ENCODE results near the gene LAD1. TPM values are rescaled to one million over a fixed set of nuclear protein-coding genes. Genes with fewer than 3 reads are reported as not detected.
A peak's percentile ranks its signal among the peaks of the same experiment; 100 is the strongest.

The LAD1 gene
- total RNA-seq, 2 experiments from 2014 or later, result not detected

- H3K4me1 Mint-ChIP-seq, result no peaks in the 10 kb centered on the region
- intact Hi-C loops (cut with DNase I, micrococcal nuclease), result no loop called here
- no peak for ATAC-seq
- no peaks in the 10 kb centered on the region for H3K27me3 Mint-ChIP-seq
- ChIA-PET POLR2A (interaction anchor here (0.6 kb wide), 1 partner anchor 9 kb away, joined by 5 read pairs; no protein-coding TSS in a partner anchor), CTCF (interaction anchor here (1.5 kb wide), 1 partner anchor 164 kb away, joined by 3 read pairs; no protein-coding TSS in a partner anchor)
- H3K4me3 Mint-ChIP-seq, result no peak overlapping the region
- no peaks in the 10 kb centered on the region for H3K36me3 Mint-ChIP-seq (ENCODE audit: low read depth)
- H3K9me3 Mint-ChIP-seq (ENCODE audit: low read depth), result no peaks in the 10 kb centered on the region
- DNase-seq, result no peak
- H3K27ac Mint-ChIP-seq, result no peak overlapping the region
Measured at GRCh38 chr1:201418461-201418860, 19.3 kb upstream of the LAD1 start.

- DNase-seq, result no peak
- ChIA-PET POLR2A (no interaction called here), CTCF (no interaction called here)
- Mint-ChIP-seq H3K36me3 (ENCODE audit: low read depth) (no peaks in the 10 kb centered on the region), H3K27ac (no peak overlapping the region), H3K4me3 (no peak overlapping the region), H3K4me1 (no peaks in the 10 kb centered on the region), H3K9me3 (ENCODE audit: low read depth) (no peaks in the 10 kb centered on the region), H3K27me3 (peaks cover 2% of the 10 kb centered on the region)
- intact Hi-C loops (cut with DNase I, micrococcal nuclease), result no loop called here
- no peak for ATAC-seq
Measured at GRCh38 chr1:201414051-201414738, 15.1 kb upstream of the LAD1 start.

GRCh38 chr1:201411292-201411691, 12.2 kb upstream of the LAD1 start:
- intact Hi-C loops (cut with DNase I, micrococcal nuclease), result no loop called here
- Mint-ChIP-seq H3K27ac (no peak overlapping the region), H3K4me1 (no peaks in the 10 kb centered on the region), H3K9me3 (ENCODE audit: low read depth) (no peaks in the 10 kb centered on the region), H3K27me3 (peaks cover 2% of the 10 kb centered on the region), H3K4me3 (no peak overlapping the region), H3K36me3 (ENCODE audit: low read depth) (no peaks in the 10 kb centered on the region)
- no peak for DNase-seq
- ChIA-PET CTCF (interaction anchor here (0.5 to 2.4 kb wide), 3 partner anchors 21 to 94 kb away, joined by 3 to 7 read pairs (median 4); no protein-coding TSS in a partner anchor), POLR2A (no interaction called here)
- ATAC-seq, result no peak

- no peak for DNase-seq
- Mint-ChIP-seq H3K36me3 (ENCODE audit: low read depth) (no peaks in the 10 kb centered on the region), H3K27me3 (peaks cover 2% of the 10 kb centered on the region), H3K4me3 (no peak overlapping the region), H3K4me1 (no peaks in the 10 kb centered on the region), H3K9me3 (ENCODE audit: low read depth) (no peaks in the 10 kb centered on the region), H3K27ac (no peak overlapping the region)
- ChIA-PET CTCF (interaction anchor here (0.7 to 2.4 kb wide), 10 partner anchors 19 to 167 kb away, joined by 3 to 7 read pairs (median 3); no protein-coding TSS in a partner anchor), POLR2A (interaction anchor here (0.6 kb wide), 1 partner anchor 9 kb away, joined by 5 read pairs; no protein-coding TSS in a partner anchor)
- no peak for ATAC-seq
- intact Hi-C loops (cut with DNase I, micrococcal nuclease), result no loop called here
Measured at GRCh38 chr1:201409440-201409839, 10.3 kb upstream of the LAD1 start.

- ChIA-PET CTCF (interaction anchor here (0.7 to 2.4 kb wide), 9 partner anchors 19 to 166 kb away, joined by 3 to 7 read pairs (median 3); no protein-coding TSS in a partner anchor), POLR2A (no interaction called here)
- Mint-ChIP-seq H3K4me1 (no peaks in the 10 kb centered on the region), H3K27ac (no peak overlapping the region), H3K27me3 (peaks cover 2% of the 10 kb centered on the region), H3K36me3 (ENCODE audit: low read depth) (no peaks in the 10 kb centered on the region), H3K9me3 (ENCODE audit: low read depth) (no peaks in the 10 kb centered on the region), H3K4me3 (no peak overlapping the region)
- no peak for ATAC-seq
- intact Hi-C loops (cut with DNase I, micrococcal nuclease), result loop anchor here (1.0 kb wide), 3 partner anchors 24 to 155 kb away; no protein-coding TSS in a partner anchor
- no peak for DNase-seq
Measured at GRCh38 chr1:201408834-201409200, 9.7 kb upstream of the LAD1 start.

- Mint-ChIP-seq H3K4me1 (no peaks in the 10 kb centered on the region), H3K4me3 (no peak overlapping the region), H3K27ac (no peak overlapping the region), H3K36me3 (ENCODE audit: low read depth) (no peaks in the 10 kb centered on the region), H3K9me3 (ENCODE audit: low read depth) (no peaks in the 10 kb centered on the region), H3K27me3 (peaks cover 2% of the 10 kb centered on the region)
- intact Hi-C loops (cut with DNase I, micrococcal nuclease), result loop anchor here (1.0 kb wide), 3 partner anchors 23 to 154 kb away; no protein-coding TSS in a partner anchor
- ATAC-seq (peak; percentile 83), DNase-seq (peak; percentile 88)
- ChIA-PET POLR2A (no interaction called here), CTCF (interaction anchor here (0.7 to 1.4 kb wide), 6 partner anchors 20 to 166 kb away, joined by 3 to 4 read pairs (median 4); no protein-coding TSS in a partner anchor)
Measured at GRCh38 chr1:201408176-201408833, 9.2 kb upstream of the LAD1 start.

- ChIA-PET CTCF (interaction anchor here (0.6 to 2.1 kb wide), 7 partner anchors 44 to 364 kb away, joined by 3 to 6 read pairs (median 3); no protein-coding TSS in a partner anchor), POLR2A (no interaction called here)
- DNase-seq (no peak), ATAC-seq (no peak)
- H3K4me1 Mint-ChIP-seq, result no peaks in the 10 kb centered on the region
- peaks cover 2% of the 10 kb centered on the region for H3K27me3 Mint-ChIP-seq
- no peaks in the 10 kb centered on the region for H3K36me3 Mint-ChIP-seq (ENCODE audit: low read depth)
- no peaks in the 10 kb centered on the region for H3K9me3 Mint-ChIP-seq (ENCODE audit: low read depth)
- no peak overlapping the region for H3K4me3 Mint-ChIP-seq
- no peak overlapping the region for H3K27ac Mint-ChIP-seq
- intact Hi-C loops (cut with DNase I, micrococcal nuclease), result no loop called here
Measured at GRCh38 chr1:201406831-201407406, 7.8 kb upstream of the LAD1 start.

- ChIA-PET CTCF (interaction anchor here (0.6 to 2.1 kb wide), 7 partner anchors 8 to 151 kb away, joined by 3 to 6 read pairs (median 3); no protein-coding TSS in a partner anchor), POLR2A (interaction anchor here (0.6 kb wide), 1 partner anchor 161 kb away, joined by 3 read pairs; no protein-coding TSS in a partner anchor)
- Mint-ChIP-seq H3K27ac (no peak overlapping the region), H3K4me3 (no peak overlapping the region), H3K4me1 (no peaks in the 10 kb centered on the region), H3K9me3 (ENCODE audit: low read depth) (no peaks in the 10 kb centered on the region), H3K36me3 (ENCODE audit: low read depth) (no peaks in the 10 kb centered on the region), H3K27me3 (peaks cover 9% of the 10 kb centered on the region)
- DNase-seq (no peak), ATAC-seq (no peak)
- intact Hi-C loops (cut with DNase I, micrococcal nuclease), result no loop called here
Measured at GRCh38 chr1:201405484-201405831, 6.3 kb upstream of the LAD1 start.

- ChIA-PET CTCF (interaction anchor here (0.6 to 1.3 kb wide), 4 partner anchors 29 to 63 kb away, joined by 3 to 4 read pairs (median 3); no protein-coding TSS in a partner anchor), POLR2A (interaction anchor here (0.6 kb wide), 1 partner anchor 161 kb away, joined by 3 read pairs; no protein-coding TSS in a partner anchor)
- Mint-ChIP-seq H3K4me1 (no peaks in the 10 kb centered on the region), H3K27me3 (peaks cover 14% of the 10 kb centered on the region), H3K36me3 (ENCODE audit: low read depth) (no peaks in the 10 kb centered on the region), H3K27ac (no peak overlapping the region), H3K4me3 (no peak overlapping the region), H3K9me3 (ENCODE audit: low read depth) (no peaks in the 10 kb centered on the region)
- intact Hi-C loops (cut with DNase I, micrococcal nuclease), result no loop called here
- ATAC-seq (no peak), DNase-seq (no peak)
Measured at GRCh38 chr1:201404722-201405483, 5.8 kb upstream of the LAD1 start.

GRCh38 chr1:201404055-201404454, 4.9 kb upstream of the LAD1 start:
- CTCF ChIA-PET, result interaction anchor here (1.0 kb wide), 1 partner anchor 30 kb away, joined by 3 read pairs; no protein-coding TSS in a partner anchor
- no peaks in the 10 kb centered on the region for H3K36me3 Mint-ChIP-seq (ENCODE audit: low read depth)
- no peak overlapping the region for H3K4me3 Mint-ChIP-seq
- no peak overlapping the region for H3K27ac Mint-ChIP-seq
- H3K9me3 Mint-ChIP-seq (ENCODE audit: low read depth), result no peaks in the 10 kb centered on the region
- DNase-seq (no peak), ATAC-seq (no peak)
- intact Hi-C loops (cut with DNase I, micrococcal nuclease), result no loop called here
- H3K27me3 Mint-ChIP-seq, result peaks cover 17% of the 10 kb centered on the region
- H3K4me1 Mint-ChIP-seq, result no peaks in the 10 kb centered on the region
- POLR2A ChIA-PET, result no interaction called here

GRCh38 chr1:201403359-201403758, 4.2 kb upstream of the LAD1 start:
- no peak overlapping the region for H3K27ac Mint-ChIP-seq
- ATAC-seq (no peak), DNase-seq (no peak)
- H3K27me3 Mint-ChIP-seq, result peaks cover 22% of the 10 kb centered on the region
- H3K36me3 Mint-ChIP-seq (ENCODE audit: low read depth), result no peaks in the 10 kb centered on the region
- ChIA-PET POLR2A (no interaction called here), CTCF (interaction anchor here (0.7 to 1.0 kb wide), 2 partner anchors 132 to 149 kb away, joined by 3 read pairs; no protein-coding TSS in a partner anchor)
- H3K4me1 Mint-ChIP-seq, result no peaks in the 10 kb centered on the region
- intact Hi-C loops (cut with DNase I, micrococcal nuclease), result no loop called here
- no peak overlapping the region for H3K4me3 Mint-ChIP-seq
- no peaks in the 10 kb centered on the region for H3K9me3 Mint-ChIP-seq (ENCODE audit: low read depth)
